GM21367 (cell line): Measurements from ENCODE around the gene PNMA8C.
"Not testable (repeated sequence)": the region's sequence is repeated elsewhere in the genome, so short reads cannot be mapped to it uniquely, and the experiment has no call there.

Source experiments
- ATAC-seq: cut with Tn5 transposase; IDR thresholded peaks from one replicate; pipeline ENCODE4 v1.9.1; 2021; ENCODE audit not compliant: unreplicated experiment

The PNMA8C gene

DNA sequence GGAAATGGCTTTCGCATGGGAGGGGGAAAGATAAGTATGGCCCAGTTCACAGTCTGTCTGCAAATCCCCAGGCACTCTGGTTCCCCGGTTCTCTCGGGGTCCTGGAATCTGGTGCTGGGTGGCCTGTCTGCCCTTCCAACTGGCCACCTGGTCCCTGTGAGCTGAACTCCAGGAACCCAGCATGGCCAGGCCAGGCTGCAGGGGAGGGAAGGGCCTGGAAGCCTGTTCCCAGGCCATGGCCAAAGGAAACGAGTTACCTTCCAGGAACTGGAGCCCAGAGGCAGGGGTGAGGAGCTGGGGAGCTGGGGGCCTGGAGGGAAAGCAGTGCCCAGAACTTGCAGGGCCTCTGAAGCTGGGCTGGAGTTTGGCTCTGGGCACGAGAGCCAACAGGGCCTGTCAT, 19.1 kb upstream of the PNMA8C start:
- ATAC-seq: no peak

DNA sequence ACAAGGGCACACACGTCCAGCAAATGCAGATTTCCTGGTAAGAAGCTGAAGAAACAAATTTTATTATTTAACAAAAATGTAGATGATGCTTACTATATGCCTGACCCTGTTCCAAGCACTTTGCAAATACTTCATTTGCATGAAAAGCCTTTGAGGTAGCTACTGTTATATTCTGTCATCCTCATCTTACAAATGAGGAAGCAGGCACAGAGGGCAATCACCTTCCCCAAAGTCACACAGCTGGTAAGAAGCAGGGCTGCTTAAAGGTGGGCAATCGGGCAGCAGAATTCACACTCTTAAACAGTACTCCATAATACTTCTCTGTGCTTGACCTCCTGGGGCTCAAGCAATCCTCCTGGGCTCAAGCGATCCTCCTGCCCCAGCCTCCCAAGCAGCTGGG, 18.3 kb upstream of the PNMA8C start:
- no peak for ATAC-seq

DNA sequence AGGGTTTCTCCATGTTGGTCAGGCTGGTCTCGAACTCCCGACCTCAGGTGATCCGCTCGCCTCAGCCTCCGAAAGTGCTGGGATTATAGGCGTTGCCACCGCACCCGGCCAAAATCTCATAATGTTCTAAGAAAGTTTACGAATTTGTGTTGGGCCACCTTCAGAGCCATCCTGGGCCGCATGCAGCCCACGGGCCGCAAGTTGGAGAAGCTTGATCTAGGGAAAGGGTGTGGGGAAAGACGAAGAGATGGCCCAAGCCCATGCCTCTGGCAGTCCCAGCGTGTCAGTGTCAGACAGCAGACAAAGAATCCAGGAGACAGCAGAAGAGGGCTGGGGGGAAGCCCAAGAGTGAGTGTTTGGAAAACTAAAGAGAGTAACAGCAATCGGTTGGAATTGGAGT, 17.3 kb upstream of the PNMA8C start:
- no peak for ATAC-seq

DNA sequence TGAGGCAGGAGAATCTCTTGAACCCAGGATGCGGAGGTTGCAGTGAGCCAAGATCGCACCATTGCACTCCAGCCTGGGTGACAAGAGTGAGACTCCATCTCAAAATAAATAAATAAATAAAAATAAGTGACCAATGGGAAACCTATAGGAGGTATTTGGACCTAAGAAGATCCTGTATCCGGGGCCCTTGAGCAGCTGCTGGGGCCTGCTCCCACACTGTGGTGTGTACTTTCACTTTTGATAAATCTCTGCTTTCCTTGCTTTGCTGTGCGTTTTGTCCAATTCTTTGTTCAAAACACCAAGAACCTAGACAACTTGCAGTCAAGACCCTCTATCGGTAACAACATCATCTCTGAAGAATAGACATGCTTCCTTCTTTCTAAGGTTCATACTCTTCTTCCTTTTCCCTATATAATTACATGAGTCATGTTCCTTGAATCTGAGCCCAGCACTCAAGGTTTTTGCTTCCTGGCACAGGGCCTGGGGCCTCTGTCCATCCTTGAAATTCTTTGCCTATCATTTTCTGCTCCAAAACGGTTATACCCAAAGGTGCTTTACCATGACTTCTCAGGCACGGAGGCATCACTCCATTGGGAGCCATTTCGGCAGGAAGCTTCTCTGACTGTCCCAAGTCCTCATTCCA, 14.2 kb upstream of the PNMA8C start:
- no peak for ATAC-seq

- no peak for ATAC-seq
These were observed 13.1 kb upstream of the PNMA8C start for GRCh38 chr19:46441866-46442265.

GRCh38 chr19:46435689-46436088, 7.0 kb upstream of the PNMA8C start:
- not testable (repeated sequence) for ATAC-seq

GRCh38 chr19:46435009-46435408, 6.3 kb upstream of the PNMA8C start:
- no peak for ATAC-seq

GRCh38 chr19:46433470-46433869, 4.7 kb upstream of the PNMA8C start:
- not testable (repeated sequence) for ATAC-seq

- no peak for ATAC-seq
These were observed 3.1 kb upstream of the PNMA8C start for GRCh38 chr19:46431824-46432223.

GRCh38 chr19:46429999-46430398, 1.3 kb upstream of the PNMA8C start:
- no peak for ATAC-seq

- no peak for ATAC-seq
These were observed 1.2 kb downstream of the PNMA8C start for GRCh38 chr19:46427518-46428045.

GRCh38 chr19:46426506-46427162, 2.1 kb downstream of the PNMA8C start:
- ATAC-seq: no peak

DNA sequence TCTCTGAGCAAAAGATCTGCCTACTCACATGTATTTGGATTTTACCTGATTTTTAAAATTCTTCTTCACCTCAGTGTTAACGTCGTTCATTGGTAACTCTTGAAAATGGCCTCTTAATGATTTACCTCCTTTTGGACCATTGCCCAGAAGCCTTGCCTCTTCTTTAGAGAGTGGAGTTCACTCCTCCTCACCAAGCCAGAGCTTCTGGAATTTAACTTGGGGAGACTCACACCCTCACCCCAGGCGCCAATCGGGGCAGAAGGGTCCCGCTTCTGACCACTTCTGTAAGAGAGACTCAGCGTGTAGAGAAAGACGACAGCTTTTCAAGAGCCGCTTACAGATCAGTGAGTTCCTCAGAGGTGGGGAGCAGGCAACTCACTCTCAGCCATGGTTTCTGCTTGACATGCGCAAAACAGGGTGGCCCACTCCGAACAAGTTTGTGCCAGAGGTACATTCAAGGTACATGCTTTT, 2.7 kb downstream of the PNMA8C start:
- ATAC-seq: no peak

DNA sequence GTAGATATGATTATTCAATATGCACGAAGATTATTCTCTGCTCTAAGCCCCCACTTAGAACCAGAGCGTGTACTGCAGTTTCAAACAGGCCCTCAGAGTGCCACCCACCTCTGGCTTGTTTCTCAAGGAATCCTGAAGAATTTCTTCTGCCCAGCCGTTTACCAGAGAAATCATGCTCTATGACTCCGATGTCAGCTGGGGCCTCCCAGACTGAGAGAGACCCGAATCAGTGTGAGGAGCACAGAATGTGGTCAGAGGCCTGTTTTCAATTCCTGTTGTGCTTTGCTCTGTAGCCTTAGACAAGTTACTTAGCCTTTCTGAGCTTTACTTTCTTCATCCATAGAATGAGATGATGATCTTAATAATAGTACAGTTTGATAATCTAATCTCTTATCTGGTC, 5.5 kb downstream of the PNMA8C start:
- no peak for ATAC-seq

GRCh38 chr19:46422344-46422743, 6.4 kb downstream of the PNMA8C start:
- no peak for ATAC-seq

DNA sequence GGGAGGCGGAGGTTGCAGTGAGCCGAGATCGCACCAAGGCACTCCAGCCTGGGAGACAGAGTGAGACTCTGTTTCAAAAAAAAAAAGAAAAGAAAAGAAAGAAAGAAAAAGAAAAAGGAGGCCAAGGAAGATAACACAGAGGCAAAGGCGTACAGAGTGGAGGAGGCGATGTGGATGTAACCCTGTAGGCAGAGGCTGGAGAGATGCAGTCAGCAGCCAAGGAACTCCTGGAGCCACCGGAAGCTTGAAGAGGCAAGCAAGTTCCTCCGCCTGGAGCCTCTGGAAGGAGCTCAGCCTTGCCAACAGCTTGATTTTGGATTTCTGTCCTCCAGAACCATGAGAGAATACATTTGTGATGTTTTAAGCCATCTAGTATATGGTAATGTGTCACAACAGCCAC, 8.7 kb downstream of the PNMA8C start:
- ATAC-seq: no peak

- not testable (repeated sequence) for ATAC-seq
These were observed 12.7 kb downstream of the PNMA8C start for GRCh38 chr19:46415804-46416709.

- ATAC-seq: not testable (repeated sequence)
These were observed 13.8 kb downstream of the PNMA8C start for GRCh38 chr19:46414899-46415298.

- no peak for ATAC-seq
These were observed 15.3 kb downstream of the PNMA8C start, which contains the start of gene CCDC8 for GRCh38 chr19:46413262-46414031. Gene CCDC8 (minus strand): TSS chr19:46413564. CDS start chr19:46412810, 754 bp downstream.

DNA sequence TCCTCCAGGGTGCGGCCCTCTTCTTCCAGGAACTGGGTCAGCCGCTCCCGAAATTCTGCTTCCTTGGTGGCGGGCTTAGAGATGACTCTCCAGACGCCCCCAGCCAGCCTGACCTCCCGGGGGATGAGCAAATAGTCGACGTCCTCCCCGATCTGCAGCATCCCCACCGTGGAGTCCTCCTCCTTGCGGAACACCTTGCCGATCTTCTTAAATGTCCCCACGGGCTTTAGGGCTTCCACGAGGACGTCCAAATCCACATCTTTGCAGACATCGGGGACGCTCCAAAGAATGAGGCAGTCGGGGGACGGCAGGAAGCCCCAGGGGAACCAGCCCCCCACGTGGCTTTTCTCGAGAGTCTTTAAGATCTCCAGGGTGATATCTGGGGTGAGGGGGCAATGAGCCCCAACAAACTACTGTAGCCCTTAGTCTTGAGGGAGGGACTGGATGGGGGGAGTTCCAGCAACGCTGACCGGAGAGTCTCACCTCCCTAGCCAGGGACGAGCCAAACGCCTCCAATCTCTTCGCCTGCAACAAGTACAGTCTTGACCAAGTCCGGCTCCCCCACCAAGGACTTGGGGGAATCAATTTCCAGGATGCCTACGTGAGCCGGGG, 16.0 kb downstream of the PNMA8C start:
- ATAC-seq: no peak
